Endothelial cell of umbilical vein (primary cell): ENCODE data around the gene KCNMA1. TPM values are rescaled to one million over a fixed set of nuclear protein-coding genes. Genes with fewer than 3 reads are reported as not detected.

Experiments used
- BruUV-seq: library from RNA; stranded (reverse); fragments of 400-500 nt; replicated peaks from 2 replicates; lab custom pipeline; 2021; lab: Mats Ljungman, UMichigan
- CTCF ChIA-PET: fragments of 300-600, 350-600 bp; sonication (Branson Sonifier 250); formaldehyde crosslinking; loops from one replicate; lab custom pipeline; 2021; ENCODE audit warnings: antibody characterized with exemption, inconsistent platforms; lab: Charles Lee
- POLR2A ChIA-PET: fragments of 300-600, 350-600 bp; sonication (Branson Sonifier 250); formaldehyde crosslinking; loops from one replicate; lab custom pipeline; 2021; ENCODE audit warnings: antibody characterized with exemption, inconsistent platforms; lab: Charles Lee
- DNase-seq: peaks from one replicate; pipeline ENCODE4 v3.0.0-alpha.2; 2011; ENCODE audit warnings: low read depth, low spot score
- FAIRE-seq: peaks from 2 replicates; lab custom pipeline; 2011; peaks lifted over from hg19 to GRCh38; lab: Jason Lieb, UNC
- H2AFZ ChIP-seq: 2 replicates; pipeline ENCODE4 v1.6.0; 2012; ENCODE audit warnings: low read depth, low read length, control low read depth, inconsistent platforms
- H3K27ac ChIP-seq: 2 replicates; pipeline ENCODE4 v1.5.1; 2011; ENCODE audit warnings: low read depth, mild to moderate bottlenecking, control low read depth, low read length, moderate library complexity; ENCODE audit not compliant: insufficient read depth
- H3K27me3 ChIP-seq, 2 experiments: 2 replicates each; pipeline versions ENCODE4 v1.6.0 to v1.6.1; 2011; ENCODE audit warnings: low read length in 2 of 2, mixed read lengths in 1 of 2; ENCODE audit not compliant: control insufficient read depth in 2 of 2, insufficient read depth in 2 of 2
- H3K36me3 ChIP-seq, 2 experiments: 2 replicates in 1 of 2; 3 replicates in 1 of 2; pipeline ENCODE4 v1.5.1; 2011; ENCODE audit warnings: low read length in 2 of 2, mild to moderate bottlenecking in 1 of 2, moderate library complexity in 1 of 2; ENCODE audit not compliant: control insufficient read depth in 2 of 2, insufficient read depth in 2 of 2; ENCODE audit errors: extremely low read depth in 1 of 2
- H3K4me1 ChIP-seq: 3 replicates; pipeline ENCODE4 v1.5.1; 2011; ENCODE audit warnings: mild to moderate bottlenecking, low read length; ENCODE audit not compliant: control insufficient read depth, insufficient read depth; ENCODE audit errors: extremely low read depth
- H3K4me2 ChIP-seq: 2 replicates; pipeline ENCODE4 v1.6.1; 2011; ENCODE audit warnings: low read length, control low read depth, mixed read lengths; ENCODE audit not compliant: insufficient read depth
- H3K4me3 ChIP-seq, 3 experiments: fragments of 200-600 bp in 1 of 3; sonication (generic), shearing (Covaris generic) in 1 of 3; replicated peaks in 1 of 3; 2 replicates each; pipeline ENCODE4 v1.5.1; 2011 to 2016; ENCODE audit warnings: control low read depth in 3 of 3, low read length in 3 of 3, mild to moderate bottlenecking in 2 of 3, inconsistent platforms in 1 of 3, low read depth in 1 of 3, moderate library complexity in 1 of 3; ENCODE audit not compliant: insufficient read depth in 1 of 3
- H3K79me2 ChIP-seq: 2 replicates; pipeline ENCODE4 v1.6.0; 2012; ENCODE audit warnings: low read length, inconsistent platforms; ENCODE audit not compliant: control insufficient read depth, insufficient read depth
- H3K9ac ChIP-seq: replicated peaks from 2 replicates; pipeline ENCODE3; 2011; ENCODE audit warnings: low read length, control low read depth; ENCODE audit not compliant: insufficient read depth; ENCODE audit errors: extremely low read depth
- H3K9me1 ChIP-seq: replicated peaks from 3 replicates; pipeline ENCODE4 v1.6.0; 2011; ENCODE audit warnings: mild to moderate bottlenecking, low read length; ENCODE audit not compliant: control insufficient read depth, insufficient read depth; ENCODE audit errors: extremely low read depth
- H3K9me3 ChIP-seq: replicated peaks from 2 replicates; pipeline ENCODE4 v1.5.1; 2012; ENCODE audit warnings: low read length, inconsistent platforms; ENCODE audit not compliant: control insufficient read depth, insufficient read depth
- H4K20me1 ChIP-seq: replicated peaks from 2 replicates; pipeline ENCODE3; 2011; ENCODE audit warnings: mild to moderate bottlenecking, low read length; ENCODE audit not compliant: control insufficient read depth, insufficient read depth; ENCODE audit errors: extremely low read depth
- CTCF ChIP-seq, 2 donors: IDR thresholded peaks; 1 replicate in 1 of 2; 2 replicates in 1 of 2; pipeline ENCODE4 v1.5.1; 2011; ENCODE audit warnings: low read length in 2 of 2, mild to moderate bottlenecking in 2 of 2, moderate library complexity in 2 of 2, control low read depth in 1 of 2, inconsistent platforms in 1 of 2, low read depth in 1 of 2; ENCODE audit not compliant: insufficient read depth in 1 of 2; ENCODE audit errors: extremely low read depth in 1 of 2
- EZH2 ChIP-seq: IDR thresholded peaks from 2 replicates; pipeline ENCODE4 v1.6.1; 2012; ENCODE audit warnings: borderline replicate concordance, low read depth, mild to moderate bottlenecking, moderate library complexity, low read length, inconsistent platforms; ENCODE audit not compliant: severe bottlenecking
- FOS ChIP-seq: IDR thresholded peaks from 2 replicates; pipeline ENCODE4 v1.6.1; 2011; ENCODE audit warnings: mild to moderate bottlenecking, low read length, moderate library complexity, borderline replicate concordance; ENCODE audit not compliant: insufficient read depth
- GATA2 ChIP-seq: IDR thresholded peaks from 2 replicates; pipeline ENCODE4 v1.7.0; 2011; ENCODE audit warnings: low read depth, mild to moderate bottlenecking, moderate library complexity, mixed read lengths, low read length; ENCODE audit not compliant: insufficient read length, insufficient read depth
- JUN ChIP-seq: IDR thresholded peaks from 2 replicates; pipeline ENCODE4 v1.6.1; 2011; ENCODE audit warnings: borderline replicate concordance, low read depth; ENCODE audit not compliant: insufficient read length, insufficient read depth
- MAX ChIP-seq: IDR thresholded peaks from 2 replicates; pipeline ENCODE4 v1.6.1; 2011; ENCODE audit not compliant: insufficient read depth, insufficient read length
- MYC ChIP-seq: IDR thresholded peaks from one replicate; pipeline ENCODE4 v1.6.1; 2011; ENCODE audit warnings: mild to moderate bottlenecking, low read depth, low read length
- POLR2A ChIP-seq: IDR thresholded peaks from 2 replicates; pipeline ENCODE4 v1.6.1; 2012; ENCODE audit warnings: low read depth, mild to moderate bottlenecking, control low read depth, low read length
- POLR2AphosphoS5 ChIP-seq: IDR thresholded peaks from 2 replicates; pipeline ENCODE4 v1.6.1; 2012; ENCODE audit warnings: low read depth, mild to moderate bottlenecking, control low read depth, low read length, moderate library complexity; ENCODE audit not compliant: insufficient read depth
- dilution Hi-C: fragments of 300-500 bp; cut with MboI; formaldehyde crosslinking; loops from one replicate; pipeline ENCODE4 v1.15.0; 2019; ENCODE audit warnings: low sequenced_read_pairs; ENCODE audit not compliant: extremely low pct_ligation_motif_present
- intact Hi-C: fragments of 100-400 bp; cut with micrococcal nuclease; formaldehyde crosslinking; loops from one replicate; pipeline ENCODE4 v1.10.0; 2022
- polyA plus RNA-seq, 4 experiments: library from polyadenylated mRNA; depleted of rRNA in 3 of 4; stranded (reverse) in 3 of 4; unstranded in 1 of 4; fragments of >200 nt; gene quantifications; 2 replicates each; pipeline versions ENCODE4 v1.2.1 to v1.2.3, GENCODE V29; 2011 to 2012; ENCODE audit warnings: missing spikeins in 1 of 4
- total RNA-seq: library from RNA; stranded (reverse); gene quantifications from 2 replicates; pipeline ENCODE4 v1.2.3, GENCODE V29; 2021

Gene KCNMA1
- total and polyA plus RNA-seq, 2 donors (not counting 3 experiments of a cell fraction or from before 2014, with no cell fraction given), result 0.10 to 0.82 TPM

DNA sequence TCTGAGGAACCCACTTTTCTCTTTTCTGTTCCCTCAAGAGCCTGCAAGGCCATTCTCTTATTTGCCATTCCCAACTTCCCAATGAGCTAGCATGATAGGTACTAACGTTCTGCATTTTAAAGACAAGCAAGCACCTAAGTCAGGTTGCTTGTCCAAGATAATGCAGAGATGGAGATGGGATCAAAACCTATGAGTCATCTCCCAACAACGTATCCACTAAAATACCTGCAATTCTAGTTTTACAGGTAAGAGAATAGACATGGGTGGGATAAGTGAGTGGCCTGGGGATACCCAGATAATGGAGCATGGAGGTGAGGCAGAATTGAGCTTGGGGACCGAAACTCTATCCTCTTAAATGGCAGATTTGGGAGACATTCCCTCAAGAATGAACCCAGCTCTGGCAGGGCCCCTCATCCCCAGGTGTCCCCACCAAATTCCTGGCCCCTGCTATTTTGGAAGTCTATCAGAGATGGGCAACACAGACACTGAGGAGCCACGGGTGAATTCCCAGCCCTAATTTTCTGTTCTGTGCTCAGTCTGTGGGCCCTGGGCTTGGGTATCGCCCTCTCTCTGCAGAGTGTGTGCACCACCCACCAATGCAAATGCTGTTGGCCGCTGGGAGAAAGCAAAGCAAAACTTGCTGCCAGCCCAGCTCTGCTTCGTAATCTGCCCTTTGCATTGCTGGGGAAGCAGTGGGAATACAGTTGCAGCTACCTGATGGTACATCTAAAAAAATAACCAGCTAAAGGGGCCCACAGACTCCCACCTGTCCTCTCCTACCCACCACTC lies 98.3 kb downstream of the KCNMA1 start:
- ChIA-PET CTCF (interaction anchor here (0.6 to 1.2 kb wide), 2 partner anchors 9 to 16 kb away, joined by 3 read pairs; no protein-coding TSS in a partner anchor), POLR2A (no interaction called here)
- Histone ChIP-seq H2AFZ (no peak overlapping the region), H4K20me1 (no peaks in the 10 kb centered on the region), H3K9me1 (no peaks in the 10 kb centered on the region), H3K27me3 (no peaks in the 10 kb centered on the region), H3K79me2 (no peaks in the 10 kb centered on the region), H3K4me2 (no peak overlapping the region), H3K27ac (no peak overlapping the region), H3K36me3 (no peaks in the 10 kb centered on the region), H3K9ac (no peak overlapping the region), H3K4me3 (no peak overlapping the region), H3K9me3 (no peaks in the 10 kb centered on the region), H3K4me1 (no peaks in the 10 kb centered on the region)
- TF ChIP-seq JUN (peak; percentile 6), EZH2 (no peak)
- no TSS peak for BruUV-seq
- intact Hi-C loops, result no loop called here
- DNase-seq (no peak), FAIRE-seq (no peak)
- dilution Hi-C loops, result no loop called here

DNA sequence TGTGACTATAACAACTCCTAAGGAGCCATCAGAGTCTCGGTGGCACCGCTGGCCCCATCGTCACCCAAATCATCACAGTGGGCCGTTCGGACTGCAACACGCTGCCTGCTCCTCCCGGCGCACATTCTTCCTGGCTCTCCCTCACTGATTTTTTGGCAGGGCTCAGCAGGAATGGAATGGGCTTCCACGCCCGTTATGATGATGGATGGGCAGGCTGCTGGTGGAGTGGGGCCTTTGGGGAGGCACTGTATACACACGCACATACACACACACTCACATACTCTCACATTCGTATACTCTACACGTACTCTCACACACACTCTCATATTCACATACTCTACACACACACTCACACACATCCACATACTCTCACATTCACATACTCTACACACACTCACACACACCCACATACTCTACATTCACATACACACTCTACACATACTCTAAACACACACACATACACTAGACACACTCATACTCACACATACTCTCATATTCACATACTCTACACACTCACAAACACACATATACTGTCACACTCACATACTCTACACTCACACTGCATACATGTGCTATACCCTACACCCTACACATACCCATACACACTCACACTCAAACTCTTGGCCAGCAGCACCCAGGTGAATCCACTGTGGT lies 99.8 kb downstream of the KCNMA1 start:
- POLR2A ChIA-PET, result no interaction called here
- intact Hi-C loops, result no loop called here

More for the DNA sequence above, 99.8 kb downstream of the KCNMA1 start:
- Histone ChIP-seq H2AFZ (no peak overlapping the region), H3K79me2 (no peaks in the 10 kb centered on the region), H3K9me1 (no peaks in the 10 kb centered on the region), H4K20me1 (no peaks in the 10 kb centered on the region), H3K9me3 (no peaks in the 10 kb centered on the region), H3K4me1 (no peaks in the 10 kb centered on the region), H3K9ac (no peak overlapping the region), H3K4me3 (no peak overlapping the region), H3K27ac (no peak overlapping the region), H3K4me2 (no peak overlapping the region), H3K27me3 (no peaks in the 10 kb centered on the region), H3K36me3 (no peaks in the 10 kb centered on the region)
- dilution Hi-C loops, result no loop called here
- FAIRE-seq (no peak), DNase-seq (no peak)
- CTCF ChIA-PET, result no interaction called here
- TF ChIP-seq POLR2A (no peak), MYC (no peak), FOS (no peak), POLR2AphosphoS5 (no peak), EZH2 (no peak), MAX (no peak), GATA2 (no peak), CTCF (IDR thresholded peaks at IDR 0.05; ENCODE audit: extremely low read depth in 1 of 2, insufficient read depth in 1 of 2, low read depth in 1 of 2, low read length in 2 of 2) (no peak), JUN (no peak)
- no TSS peak for BruUV-seq
